ENCODE measurements around the gene GNA14.

GRCh38 chr9:77521091-77521490, 127.0 kb downstream of the GNA14 start:
- TF ChIP-seq CTCF (IDR thresholded peaks at IDR 0.05): no peak
- no peak for TF ChIP-seq POLR2A (IDR thresholded peaks at IDR 0.05)

Measured in breast epithelium (tissue), 3 donors.